Measurements from ENCODE around the gene CLEC2A.
"Not testable (repeated sequence)": the region's sequence is repeated elsewhere in the genome, so short reads cannot be mapped to it uniquely, and the experiment has no call there.

Gene CLEC2A, protein sequence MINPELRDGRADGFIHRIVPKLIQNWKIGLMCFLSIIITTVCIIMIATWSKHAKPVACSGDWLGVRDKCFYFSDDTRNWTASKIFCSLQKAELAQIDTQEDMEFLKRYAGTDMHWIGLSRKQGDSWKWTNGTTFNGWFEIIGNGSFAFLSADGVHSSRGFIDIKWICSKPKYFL

DNA sequence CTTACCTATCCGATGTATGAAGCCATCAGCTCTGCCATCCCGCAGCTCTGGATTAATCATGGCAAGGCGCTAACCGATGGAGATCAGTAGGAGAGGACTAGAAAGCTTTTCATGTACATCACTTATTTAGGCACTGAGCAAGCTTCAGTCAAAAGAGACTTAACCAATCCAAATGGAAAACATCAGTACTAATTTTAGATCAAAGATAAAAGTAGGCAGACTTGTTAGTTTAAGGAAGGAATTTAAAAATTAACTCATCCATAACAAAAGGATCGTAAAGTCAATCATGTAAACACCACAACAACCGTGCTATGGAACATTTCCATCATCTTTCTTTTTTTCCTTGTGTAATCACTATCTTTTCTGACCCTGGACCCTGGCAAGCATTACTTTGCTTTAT, at the start of gene CLEC2A:
TSS of gene CLEC2A (minus strand) at position 101 of the 400 bp plus-strand sequence. CDS start at position 60, 41 bp downstream.
- no peak for DNase-seq (ENCODE audit: low read depth)

DNA sequence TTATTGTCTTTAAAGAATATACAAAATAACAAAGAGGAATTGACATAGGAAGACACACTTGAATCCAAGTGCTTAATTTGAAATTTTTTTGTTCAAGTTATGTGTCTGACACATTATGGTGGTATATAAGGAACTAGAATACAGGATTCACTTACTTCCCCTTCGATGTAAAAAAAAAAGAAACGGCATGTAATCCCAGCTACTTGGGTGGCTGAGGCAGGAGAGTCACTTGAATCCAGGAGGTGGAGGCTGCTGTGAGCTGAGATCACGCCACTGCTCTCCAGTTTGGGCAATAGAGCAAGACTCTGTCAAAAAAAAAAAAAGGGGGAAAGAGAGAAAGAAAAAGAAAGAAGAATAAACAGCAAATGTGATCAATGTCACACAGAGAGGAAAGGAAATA, 48.0 kb upstream of the CLEC2A start:
- DNase-seq (ENCODE audit: low read depth), result no peak

DNA sequence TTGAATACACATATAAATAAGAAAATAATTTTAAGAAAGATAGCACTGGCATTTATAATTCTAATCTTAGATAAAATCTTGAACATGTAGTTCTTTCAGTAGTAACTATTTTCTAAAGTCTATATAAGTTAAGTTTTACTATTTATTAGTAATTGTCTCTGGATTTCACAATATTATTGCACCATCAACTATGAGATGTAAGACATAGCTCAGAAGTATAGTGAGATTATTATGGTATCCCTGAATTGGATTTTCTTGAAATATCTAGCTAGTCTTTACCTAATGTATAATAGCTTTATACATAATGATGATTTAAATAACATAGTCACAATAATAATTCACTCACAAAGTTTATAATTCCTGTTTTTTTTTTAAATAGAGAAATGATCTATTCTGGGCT, 45.7 kb upstream of the CLEC2A start:
- no peak for DNase-seq (ENCODE audit: low read depth)

DNA sequence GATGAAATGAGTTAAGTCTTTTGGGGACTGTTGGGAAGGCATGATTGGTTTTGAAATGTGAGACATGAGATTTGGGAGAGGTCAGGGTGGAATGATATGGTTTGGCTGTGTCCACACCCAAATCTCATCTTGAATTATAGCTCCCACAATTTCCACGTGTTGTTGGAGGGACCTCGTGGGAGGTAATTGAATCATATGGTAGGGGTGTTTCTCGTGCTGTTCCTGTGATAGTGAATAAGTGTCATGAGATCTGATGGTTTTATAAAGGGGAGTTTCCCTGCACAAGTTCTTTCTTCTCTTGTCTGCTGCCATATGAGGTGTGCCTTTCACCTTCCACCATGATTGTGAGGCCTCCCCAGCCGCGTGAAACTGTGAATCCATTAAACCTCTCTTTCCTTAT, 44.5 kb upstream of the CLEC2A start:
- not testable (repeated sequence) for DNase-seq (ENCODE audit: low read depth)

DNA sequence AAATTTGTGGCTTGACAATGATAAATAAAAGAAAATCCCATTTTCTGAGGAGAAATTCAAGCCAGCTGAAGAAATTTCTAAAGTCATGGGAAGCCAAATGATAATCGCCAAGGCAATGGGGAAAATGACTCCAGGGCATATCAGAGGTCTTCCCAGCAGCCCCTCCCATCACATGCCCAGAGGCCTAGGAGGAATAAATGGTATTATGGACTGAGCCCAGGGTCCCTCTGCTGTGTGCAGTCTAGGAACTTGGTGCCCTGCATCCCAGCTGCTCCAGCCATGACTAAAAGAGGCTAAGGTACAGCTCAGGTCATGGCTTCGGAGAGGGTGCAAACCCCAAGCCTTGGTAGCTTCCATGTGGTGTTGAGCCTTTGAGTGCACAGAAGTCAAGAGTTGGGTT, 43.4 kb upstream of the CLEC2A start:
- DNase-seq (ENCODE audit: low read depth), result no peak

DNA sequence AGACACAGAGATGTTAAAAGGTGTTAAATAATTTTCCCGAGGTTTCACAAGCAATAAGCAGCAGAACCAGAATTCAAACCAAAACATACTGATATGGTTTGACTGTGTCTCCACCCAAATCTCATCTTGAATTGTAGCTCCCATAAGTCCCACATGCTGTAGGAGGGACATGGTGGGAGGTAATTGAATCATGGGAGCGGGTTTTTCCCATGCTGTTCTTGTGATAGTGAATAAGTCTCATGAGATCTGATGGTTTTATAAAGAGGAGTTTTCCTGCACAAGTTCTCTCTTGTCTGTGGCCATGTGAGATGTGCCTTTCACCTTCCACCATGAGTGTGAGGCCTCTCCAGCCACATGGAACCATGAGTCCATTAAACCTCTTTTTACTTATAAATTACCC, 42.6 kb upstream of the CLEC2A start:
- not testable (repeated sequence) for DNase-seq (ENCODE audit: low read depth)

DNA sequence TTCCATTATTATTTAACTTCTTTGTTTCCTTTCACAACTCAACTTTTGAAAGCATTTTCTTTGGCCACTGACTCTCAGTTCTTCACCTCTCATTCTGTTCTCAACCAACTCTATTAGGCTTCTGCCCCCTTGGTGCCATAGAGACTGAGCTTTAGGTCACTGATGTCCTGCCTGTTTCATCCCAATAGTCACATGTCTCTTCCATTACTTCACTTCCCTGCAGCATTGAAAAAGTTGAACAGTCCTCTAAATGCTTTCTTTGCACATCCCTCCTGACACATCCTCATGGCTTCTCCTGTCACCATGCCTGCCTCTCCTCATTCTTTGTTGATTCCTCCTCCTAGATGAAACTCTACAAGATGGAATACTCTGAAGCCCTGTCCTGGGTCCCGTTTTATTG, 41.8 kb upstream of the CLEC2A start:
- DNase-seq (ENCODE audit: low read depth), result no peak

DNA sequence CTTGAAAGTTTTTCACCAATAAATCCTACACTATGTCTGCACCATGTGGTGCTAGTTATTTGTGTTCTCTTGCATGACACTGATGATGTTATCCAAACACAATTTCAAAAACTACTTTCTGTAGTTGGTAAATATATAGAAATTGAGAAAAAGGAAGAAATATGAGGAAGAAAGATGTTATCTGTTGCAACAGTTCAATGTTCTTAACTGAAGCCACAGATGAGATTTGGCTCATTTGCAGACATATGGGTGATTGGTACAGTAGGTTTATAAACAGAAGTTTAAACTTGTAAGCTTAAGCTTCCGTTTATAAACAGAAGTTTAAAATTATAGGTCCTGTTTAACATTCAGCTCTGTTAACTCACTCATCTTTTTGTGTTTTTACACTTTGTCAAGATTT, 39.0 kb upstream of the CLEC2A start, which contains the start of gene CLEC12A:
TSS of gene CLEC12A (plus strand) at position 229 of the 400 bp plus-strand sequence. CDS start 188 bp downstream, outside the sequence.
- peak; percentile 7 for DNase-seq (ENCODE audit: low read depth)

DNA sequence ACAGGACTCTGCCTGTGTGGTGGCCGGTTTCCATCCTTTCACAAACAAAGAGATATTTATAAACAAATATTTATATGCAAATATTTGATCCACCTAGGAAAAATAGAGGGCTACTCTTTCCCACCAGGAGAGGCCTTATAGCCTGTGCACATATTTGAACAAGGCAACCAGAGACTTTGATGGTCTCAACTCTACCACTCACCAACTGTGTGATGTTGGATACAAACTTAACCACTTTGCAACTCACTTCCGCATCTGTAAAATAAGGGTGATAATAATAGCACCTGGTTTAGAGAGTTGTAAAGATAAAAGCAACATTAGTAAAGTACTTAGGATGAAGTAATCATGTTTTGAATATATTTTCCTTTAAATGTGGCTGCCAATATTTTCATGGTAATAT, 37.5 kb upstream of the CLEC2A start:
- no peak for DNase-seq (ENCODE audit: low read depth)

DNA sequence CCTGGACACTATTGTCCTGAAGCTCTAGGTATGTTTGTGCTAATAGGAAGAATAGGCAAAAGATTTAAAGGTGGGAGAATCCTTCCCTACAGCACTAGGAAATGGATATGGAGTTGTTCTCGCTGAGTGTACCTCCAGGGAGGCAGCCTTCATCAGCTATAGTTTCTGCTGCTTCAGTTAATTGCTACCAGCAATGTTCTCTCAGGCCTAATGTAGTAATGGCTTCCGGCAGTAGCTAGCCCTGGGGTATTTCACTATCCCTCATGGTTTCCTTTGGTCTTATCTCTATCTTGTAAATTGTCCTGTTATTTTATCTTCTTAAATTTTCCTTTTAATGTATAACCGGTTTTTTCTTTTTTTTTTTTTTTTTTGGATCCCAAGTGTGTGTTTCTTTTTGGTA, 29.7 kb upstream of the CLEC2A start:
- DNase-seq (ENCODE audit: low read depth), result no peak

DNA sequence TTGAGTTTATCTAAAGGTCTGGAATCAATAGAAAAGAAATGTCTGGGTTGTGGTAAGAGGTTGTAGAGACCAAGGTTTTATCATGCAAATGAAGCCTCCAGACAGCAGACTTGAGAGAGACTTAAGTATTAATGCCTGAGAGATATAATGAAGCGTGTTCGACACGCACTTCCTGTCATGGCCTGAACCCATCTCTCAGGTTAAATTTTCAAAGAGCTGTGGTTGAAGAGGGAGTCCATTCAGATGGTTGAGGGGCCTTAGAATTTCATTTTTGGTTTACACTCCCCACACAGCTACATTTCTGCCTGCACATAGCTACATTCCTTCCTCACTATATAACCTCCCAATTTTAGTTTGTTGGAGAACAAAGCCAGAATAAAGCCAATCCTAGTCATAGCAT, 28.9 kb upstream of the CLEC2A start:
- no peak for DNase-seq (ENCODE audit: low read depth)

DNA sequence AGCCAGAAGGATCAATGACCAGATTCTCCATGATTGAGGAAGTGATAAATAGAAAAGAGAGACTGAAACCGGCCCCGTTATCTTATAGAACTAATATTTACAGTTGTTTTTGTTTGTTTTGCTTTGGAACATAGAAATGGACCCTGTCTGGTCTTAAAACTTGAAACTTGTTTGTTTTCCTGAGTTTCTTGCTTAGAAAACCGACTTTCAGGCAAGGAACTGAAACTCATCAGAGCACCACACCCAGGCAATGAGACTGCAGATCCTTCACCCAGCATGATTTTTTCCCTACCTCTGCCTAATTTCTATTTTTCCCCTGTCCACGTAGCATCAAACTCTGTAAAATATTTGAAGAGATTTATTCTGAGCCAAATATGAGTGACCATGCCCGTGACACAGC, 28.4 kb upstream of the CLEC2A start:
- DNase-seq (ENCODE audit: low read depth), result no peak

DNA sequence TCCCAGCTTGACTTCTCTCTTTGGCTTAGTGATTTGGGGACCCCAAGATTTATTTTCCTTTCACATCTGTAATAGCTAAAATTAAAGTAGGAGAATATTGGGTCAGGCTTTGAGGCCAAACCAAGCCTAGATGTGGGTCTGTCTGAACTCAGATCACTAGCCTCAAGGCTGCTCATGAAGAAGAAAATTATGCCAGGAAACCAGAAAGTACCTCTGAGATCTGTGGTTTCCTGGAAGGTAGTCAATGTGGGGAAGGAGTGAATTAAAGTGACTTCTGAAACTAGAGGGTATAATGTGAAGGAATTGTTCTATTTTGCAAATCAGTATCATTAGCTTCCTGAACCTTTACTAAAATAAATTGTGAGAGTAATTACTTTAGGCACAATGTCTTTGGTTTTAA, 25.7 kb upstream of the CLEC2A start:
- DNase-seq (ENCODE audit: low read depth), result no peak

DNA sequence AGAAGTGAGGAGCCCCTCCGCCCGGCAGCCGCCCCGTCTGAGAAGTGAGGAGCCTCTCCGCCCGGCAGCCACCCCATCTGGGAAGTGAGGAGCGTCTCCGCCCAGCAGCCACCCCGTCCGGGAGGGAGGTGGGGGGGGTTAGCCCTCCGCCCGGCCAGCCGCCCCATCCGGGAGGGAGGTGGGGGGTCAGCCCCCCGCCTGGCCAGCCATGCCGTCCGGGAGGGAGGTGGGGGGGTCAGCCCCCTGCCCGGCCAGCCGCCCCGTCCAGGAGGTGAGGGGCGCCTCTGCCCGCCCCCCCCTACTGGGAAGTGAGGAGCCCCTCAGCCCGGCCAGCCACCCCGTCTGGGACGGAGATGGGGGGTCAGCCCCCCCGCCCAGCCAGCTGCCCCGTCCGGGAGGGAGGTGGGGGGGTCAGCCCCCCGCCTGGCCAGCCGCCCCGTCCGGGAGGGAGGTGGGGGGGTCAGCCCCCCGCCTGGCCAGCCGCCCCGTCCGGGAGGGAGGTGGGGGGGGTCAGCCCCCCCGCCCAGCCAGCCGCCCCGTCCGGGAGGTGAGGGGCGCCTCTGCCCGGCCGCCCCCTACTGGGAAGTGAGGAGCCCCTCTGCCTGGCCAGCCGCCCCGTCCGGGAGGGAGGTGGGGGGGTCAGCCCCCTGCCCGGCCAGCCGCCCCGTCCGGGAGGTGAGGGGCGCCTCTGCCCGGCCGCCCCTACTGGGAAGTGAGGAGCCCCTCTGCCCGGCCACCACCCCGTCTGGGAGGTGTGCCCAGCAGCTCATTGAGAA, 21.0 kb upstream of the CLEC2A start:
- not testable (repeated sequence) for DNase-seq (ENCODE audit: low read depth)

DNA sequence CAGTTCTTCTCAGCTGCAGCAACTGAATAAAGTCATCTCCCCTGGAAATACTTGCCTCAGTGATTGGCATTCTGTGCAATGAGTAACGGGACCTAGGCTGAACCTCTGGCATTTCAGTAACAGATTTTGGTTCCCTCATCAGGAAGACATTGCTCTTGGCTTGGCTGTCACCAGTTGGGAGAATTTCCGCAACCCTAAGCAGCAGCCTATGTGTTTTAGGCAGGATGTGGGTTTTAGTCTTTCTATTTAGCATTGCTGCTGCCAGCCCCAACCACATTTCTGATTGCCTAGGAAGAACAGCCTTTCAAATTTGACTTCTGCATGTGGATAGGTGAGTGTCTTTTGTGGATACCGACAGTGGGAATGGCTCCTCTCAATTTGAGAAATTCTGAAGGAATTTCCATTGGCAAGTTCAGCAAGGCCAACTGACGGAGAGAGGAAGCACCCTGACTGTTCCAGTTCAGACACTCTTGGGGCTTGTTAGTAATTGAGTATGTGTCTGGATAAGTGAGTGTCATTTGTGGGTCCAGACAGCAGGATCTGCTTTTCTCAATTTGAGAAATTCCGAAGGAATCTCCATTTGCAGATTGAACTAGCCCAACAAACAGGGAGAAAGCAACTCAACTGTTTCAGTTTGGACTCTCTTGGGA, 19.0 kb upstream of the CLEC2A start:
- no peak for DNase-seq (ENCODE audit: low read depth)

DNA sequence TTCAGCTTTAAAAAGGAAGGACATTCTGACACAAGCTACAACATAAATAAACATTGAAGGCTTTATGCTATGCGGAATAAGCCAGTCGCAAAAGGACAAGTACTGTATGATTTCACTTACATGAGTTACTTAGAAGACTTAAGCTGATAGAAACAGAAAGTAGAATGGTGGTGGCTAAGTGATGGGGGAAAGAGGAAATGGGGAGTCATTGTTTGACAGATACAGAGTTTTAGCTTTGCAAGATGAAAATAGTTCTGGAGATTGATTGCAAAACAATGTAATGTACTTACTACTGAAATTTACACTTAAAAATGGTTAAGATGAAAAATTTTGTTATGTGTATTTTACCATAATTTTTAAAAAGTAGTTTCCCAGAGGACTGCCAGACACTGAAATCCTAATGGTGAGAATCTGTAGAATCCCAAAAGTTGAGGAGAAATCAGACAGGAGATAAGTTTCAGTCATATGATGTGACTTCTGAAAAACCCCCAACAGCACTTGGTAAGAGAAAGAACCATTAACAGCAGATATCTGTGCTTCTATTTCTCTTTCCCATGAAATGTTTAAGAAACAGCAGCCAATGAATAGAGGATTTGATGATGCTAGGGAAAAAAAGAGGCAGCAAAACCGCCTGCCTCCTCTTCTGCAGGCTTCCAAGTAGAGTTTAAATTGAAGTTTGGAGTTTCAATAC, 16.6 kb upstream of the CLEC2A start:
- no peak for DNase-seq (ENCODE audit: low read depth)

DNA sequence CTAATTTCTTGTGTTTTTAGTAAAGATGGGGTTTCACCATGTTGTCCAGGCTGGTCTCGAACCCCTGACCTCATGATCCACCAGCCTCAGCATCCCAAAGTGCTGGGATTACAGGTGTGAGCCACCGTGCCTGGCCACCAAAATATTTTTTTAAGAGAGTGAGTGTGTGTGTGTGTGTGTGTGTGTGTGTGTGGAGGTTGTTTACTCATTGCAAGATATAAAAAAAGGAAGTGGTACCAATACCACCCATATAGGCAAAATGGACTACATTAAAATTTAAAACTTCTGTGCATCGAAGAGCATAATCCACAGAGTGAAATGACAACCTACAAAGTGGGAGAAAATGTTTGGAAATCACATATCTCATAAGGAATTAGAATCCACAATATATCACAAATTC, 15.5 kb upstream of the CLEC2A start:
- no peak for DNase-seq (ENCODE audit: low read depth)

DNA sequence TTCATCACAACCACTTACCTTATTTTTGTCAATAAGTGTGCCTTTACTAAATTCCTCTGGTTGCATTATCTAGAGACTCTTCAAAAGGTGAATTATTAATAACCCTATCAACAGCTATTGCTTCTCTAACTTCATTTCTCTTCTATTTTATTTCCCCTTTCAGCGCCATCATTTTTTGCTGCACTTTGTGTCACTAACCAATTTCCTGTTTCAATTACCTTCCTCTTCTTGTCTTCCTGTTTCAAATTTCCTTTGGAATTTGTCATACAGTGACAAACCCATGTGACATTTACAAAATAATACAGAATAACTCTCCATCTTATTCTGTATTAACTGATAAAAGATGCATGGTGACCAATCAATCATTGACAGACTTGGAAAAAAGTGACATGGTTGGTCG, 12.2 kb upstream of the CLEC2A start:
- no peak for DNase-seq (ENCODE audit: low read depth)

DNA sequence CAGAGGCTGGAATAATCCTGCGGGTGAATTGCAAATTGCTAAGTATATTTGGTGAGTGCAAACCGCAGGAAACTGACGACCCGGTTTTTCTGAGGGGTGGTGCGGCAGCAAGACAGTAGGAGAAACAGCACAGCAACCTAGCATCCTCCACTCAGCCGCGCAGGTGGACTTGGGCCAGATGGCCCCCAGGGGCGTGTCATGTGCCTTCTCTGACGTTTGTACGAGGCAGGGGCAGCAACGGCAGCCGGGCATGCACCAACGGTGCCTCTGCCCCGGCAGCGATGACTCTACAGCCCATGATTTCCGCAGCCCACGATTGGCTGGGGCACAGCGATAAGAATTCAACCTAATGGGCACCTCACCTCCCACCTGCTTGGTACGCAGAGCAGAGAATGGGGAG, 11.1 kb upstream of the CLEC2A start:
- DNase-seq (ENCODE audit: low read depth), result no peak

DNA sequence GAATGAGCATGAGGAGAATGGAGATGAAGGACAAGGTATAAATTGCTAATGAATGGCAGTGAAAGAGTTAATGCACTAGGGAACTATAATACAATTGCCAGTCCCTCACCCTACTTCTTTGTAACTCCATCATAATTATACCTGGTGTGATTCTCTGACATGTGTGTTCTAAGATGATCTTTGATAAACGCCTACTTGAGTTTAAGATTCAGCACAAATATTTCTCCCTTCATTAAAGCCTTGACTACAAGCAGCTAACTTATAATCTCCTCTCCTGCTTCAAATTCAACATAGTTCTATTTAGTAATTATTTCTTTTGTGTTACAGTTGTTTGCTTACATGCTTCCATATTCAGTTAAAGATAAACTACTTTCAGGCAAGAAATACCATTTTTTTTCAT, 9.7 kb upstream of the CLEC2A start:
- DNase-seq (ENCODE audit: low read depth), result no peak

DNA sequence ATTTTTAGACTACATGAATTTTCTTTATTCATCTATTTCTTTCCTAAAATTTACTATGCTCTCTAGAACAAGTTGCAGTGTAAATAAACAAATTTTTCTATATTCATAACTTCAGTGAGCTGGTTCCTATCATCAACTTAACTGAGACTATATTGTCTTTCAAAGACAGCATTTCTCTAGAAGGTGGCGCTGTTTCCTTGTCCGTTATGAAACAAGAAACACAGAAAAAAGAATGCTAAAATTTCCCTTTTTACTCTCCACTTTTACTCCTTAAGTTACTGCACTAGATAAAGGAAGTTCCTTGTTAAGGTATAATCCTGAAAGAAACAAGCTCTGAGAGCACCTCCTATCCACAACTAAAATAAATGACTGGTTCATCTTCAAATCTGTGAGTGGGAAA, 8.2 kb upstream of the CLEC2A start:
- no peak for DNase-seq (ENCODE audit: low read depth)

DNA sequence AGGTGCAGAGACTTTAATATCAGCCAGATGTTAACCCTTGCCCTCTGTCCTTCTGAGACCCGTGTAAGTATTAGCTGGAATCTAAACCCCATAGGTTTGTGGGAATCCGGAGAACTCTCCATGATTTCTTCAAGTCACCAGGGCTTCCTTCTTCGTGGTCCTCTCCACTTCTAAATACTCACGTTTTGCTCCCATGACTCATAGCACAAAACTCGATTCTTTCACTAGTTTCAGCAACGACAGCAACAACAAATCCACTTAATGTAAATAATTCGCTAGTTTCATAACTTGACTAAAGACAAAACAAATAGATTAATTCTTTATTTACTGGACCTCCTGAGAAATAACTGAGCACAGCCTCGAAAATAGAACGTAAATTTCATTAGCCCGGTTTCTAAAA, 4.4 kb upstream of the CLEC2A start:
- DNase-seq (ENCODE audit: low read depth), result no peak

DNA sequence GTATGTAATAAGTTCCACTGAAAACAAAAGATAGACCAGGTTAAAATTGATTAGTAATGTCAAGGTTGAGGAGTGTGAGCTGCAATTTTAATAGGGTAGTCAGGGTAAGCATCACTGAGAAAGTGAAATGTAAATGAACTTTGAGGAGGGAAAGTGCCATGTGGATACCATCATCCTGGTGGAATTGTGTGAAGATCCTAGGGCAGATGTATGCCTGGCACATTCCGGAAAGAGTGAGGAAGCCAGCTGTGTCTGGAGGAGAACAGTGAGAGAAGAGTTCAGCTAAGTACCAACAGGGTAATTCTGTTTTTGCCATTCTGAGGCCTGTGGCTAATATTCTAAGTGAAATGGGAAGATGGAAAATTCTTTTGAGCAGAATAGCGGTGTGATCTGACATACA, 2.9 kb upstream of the CLEC2A start:
- no peak for DNase-seq (ENCODE audit: low read depth)

All from CMK (cell line).